Raji (cell line): ENCODE data around the gene MYO7A.

Experiments used
- POLR2A ChIP-seq: IDR thresholded peaks from 2 replicates; pipeline ENCODE4 v1.6.1; 2011; ENCODE audit warnings: low read depth, low read length, control low read depth; ENCODE audit not compliant: insufficient read depth

The MYO7A gene

GRCh38 chr11:77208535-77208934, 80.5 kb downstream of the MYO7A start:
- no peak for TF ChIP-seq POLR2A

DNA sequence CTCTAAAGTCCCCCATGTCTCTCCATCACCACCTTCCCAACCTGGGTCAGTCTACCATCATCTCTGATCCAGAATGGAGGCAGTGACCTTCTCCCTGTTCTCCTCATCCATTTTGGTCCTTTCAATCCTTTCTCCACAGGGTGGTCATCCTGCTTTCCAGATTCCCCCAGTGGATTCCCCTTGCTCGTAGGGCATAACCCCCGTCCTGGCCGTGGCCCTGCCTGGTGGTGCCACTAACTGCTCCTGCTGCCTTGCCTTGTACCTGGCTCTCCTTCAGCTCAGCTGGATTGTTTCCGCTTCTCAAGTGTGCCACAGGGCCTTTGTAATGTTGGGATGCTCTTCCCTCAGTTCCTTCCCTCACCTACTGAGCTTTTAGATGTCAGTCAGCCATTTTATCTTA, 81.6 kb downstream of the MYO7A start:
- TF ChIP-seq POLR2A, result no peak

- TF ChIP-seq POLR2A, result no peak
Measured at GRCh38 chr11:77211040-77211451, 83.0 kb downstream of the MYO7A start.

DNA sequence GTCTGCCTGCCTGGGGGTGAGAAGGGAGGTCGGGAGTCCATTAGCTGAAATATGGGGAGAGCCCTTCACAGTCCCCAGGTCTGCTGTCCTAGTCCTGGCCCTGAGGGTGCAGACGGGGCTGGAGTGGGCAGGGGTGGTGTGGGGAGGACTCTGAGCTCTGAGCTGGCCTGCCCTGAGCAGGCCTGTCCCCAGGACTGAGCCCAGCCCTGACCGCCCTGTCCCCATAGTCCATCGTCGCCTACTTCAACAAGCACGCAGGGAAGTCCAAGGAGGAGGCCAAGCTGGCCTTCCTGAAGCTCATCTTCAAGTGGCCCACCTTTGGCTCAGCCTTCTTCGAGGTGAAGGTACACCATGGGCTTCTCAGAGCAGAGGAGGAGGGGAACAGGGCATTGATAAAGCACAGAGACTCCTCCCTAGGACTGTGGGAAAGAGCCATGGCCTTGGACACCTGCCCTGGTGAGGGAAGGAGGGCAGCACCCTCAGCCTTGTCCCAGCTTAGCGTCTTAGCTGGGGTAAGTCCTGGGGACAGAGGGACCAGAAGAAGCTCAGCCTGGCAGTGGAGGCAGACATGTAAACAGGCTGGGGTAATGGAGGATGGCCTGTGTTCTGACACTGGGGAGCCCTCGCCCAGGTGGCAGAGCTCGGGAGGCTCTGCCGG, 83.7 kb downstream of the MYO7A start:
- no peak for TF ChIP-seq POLR2A

DNA sequence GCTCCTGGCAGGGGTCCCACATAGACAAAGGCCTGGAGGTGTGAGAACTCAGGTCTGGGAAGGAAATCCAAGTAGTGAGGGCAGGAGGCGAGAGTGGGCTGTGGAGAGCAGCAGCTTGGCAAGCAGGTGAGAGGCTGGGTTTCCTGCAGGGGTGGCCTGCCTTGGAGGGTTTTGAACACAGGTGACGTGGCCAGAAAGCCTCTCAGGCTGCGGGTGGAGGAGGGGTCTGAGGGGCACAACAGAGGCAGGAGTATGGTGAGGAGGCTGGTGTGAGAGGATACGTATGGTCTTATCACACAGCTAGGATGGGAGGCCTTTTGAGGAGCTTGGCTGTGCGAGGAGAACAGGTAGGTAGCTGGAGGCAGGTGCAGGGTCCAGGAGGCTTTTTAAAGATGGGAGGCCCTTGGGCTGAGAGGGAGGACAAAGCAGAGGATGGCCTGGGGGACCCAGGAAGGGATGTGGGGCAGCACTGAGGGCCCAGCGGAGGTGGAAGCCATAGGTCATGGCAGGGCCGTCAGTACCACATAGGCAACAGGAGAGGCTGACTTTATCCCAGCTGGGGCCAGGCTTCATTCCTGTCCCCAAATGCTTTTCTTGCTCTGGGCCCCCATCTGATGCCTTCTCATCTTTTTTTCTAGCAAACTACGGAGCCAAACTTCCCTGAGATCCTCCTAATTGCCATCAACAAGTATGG, 84.4 kb downstream of the MYO7A start:
- TF ChIP-seq POLR2A, result no peak

GRCh38 chr11:77213029-77213579, 85.1 kb downstream of the MYO7A start:
- TF ChIP-seq POLR2A, result no peak

- TF ChIP-seq POLR2A, result no peak
Measured at GRCh38 chr11:77213589-77214428, 85.8 kb downstream of the MYO7A start.

- no peak for TF ChIP-seq POLR2A
Measured at GRCh38 chr11:77214557-77214956, 86.5 kb downstream of the MYO7A start.

- TF ChIP-seq POLR2A, result no peak
Measured at GRCh38 chr11:77215106-77215505, 87.1 kb downstream of the MYO7A start.

DNA sequence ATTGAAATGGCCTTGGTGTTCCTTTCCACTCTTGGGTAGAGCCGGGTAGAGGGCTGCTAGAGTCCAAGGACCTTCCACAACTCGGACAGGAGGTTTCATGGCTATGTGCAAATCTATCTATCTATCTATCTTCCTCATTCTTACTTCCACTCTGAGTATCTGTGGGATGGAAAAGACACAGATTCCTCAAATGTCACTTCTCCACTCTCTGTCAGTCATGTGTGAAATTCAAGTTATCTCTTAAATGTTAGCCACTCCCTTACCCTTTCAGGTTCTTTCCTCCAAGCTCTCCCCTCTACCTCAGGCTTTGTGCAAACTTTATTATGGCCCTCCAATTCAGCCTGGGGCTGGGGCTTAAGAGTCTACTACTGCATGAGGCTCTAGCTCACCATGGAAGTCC, 89.1 kb downstream of the MYO7A start:
- TF ChIP-seq POLR2A, result no peak

DNA sequence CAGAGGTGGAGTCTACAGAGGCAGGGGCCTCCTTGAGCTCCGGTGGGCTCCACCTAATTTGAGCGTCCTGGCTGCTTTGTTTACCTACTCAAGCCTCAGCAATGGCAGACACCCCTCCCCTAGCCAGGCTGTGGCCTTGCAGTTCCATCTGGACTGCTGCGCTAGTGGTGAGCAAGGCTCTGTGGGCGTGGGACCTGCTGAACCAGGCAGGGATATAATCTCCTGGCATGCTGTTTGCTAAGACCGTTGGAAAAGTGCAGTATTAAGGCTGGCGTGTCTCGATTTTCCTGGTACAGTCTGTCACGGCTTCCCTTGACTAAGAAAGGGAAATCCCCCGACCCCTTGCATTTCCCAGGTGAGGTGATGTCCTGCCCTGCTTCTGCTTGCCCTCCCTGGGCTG, 95.8 kb downstream of the MYO7A start:
- TF ChIP-seq POLR2A, result no peak

DNA sequence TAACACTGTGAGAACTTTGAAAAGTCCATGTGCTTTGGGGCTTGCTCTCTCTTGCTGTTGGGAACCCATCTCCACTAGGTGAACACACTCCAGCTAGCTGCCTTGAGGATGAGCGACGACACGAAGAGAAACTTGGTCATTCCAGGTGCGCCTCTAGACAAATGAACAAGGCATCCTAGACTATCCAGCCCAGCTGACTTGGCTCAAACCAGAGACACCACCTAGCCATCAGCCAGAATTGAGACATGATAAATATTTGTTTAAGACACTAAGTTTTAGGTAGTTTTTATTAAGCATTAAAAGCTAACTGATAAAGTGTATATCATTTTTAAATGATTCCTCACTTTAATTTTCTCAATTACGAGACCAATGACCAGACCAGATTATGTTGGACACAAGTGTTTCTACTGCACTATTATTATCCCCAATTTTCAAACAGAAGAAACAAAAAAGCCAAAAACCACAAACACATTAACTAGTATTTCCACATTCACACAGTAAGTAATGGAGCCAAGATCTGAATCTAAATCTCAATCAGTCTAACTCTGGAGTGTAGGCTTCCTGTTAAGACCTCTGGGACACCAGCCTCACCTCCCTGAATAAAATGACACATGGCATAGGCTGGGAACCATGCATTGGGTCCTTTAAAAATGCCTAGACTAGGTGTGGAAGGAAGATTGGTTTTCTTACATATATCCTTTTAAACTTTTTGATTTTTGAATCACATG, 103.0 kb downstream of the MYO7A start:
- TF ChIP-seq POLR2A, result no peak

GRCh38 chr11:77231800-77232199, 103.8 kb downstream of the MYO7A start:
- no peak for TF ChIP-seq POLR2A

- TF ChIP-seq POLR2A, result no peak
Measured at GRCh38 chr11:77232242-77232641, 104.2 kb downstream of the MYO7A start.

- no peak for TF ChIP-seq POLR2A
Measured at GRCh38 chr11:77233011-77233410, 105.0 kb downstream of the MYO7A start.

- no peak for TF ChIP-seq POLR2A
Measured at GRCh38 chr11:77236901-77237300, 108.9 kb downstream of the MYO7A start.
